GM03348 (cell line): ENCODE measurements around the gene ACLY.
"Not testable (repeated sequence)": the region's sequence is repeated elsewhere in the genome, so short reads cannot be mapped to it uniquely, and the experiment has no call there.

Experiments used
- DNase-seq: peaks from one replicate; pipeline ENCODE4 v3.0.0; 2012; ENCODE audit warnings: low spot score

ACLY gene

DNA sequence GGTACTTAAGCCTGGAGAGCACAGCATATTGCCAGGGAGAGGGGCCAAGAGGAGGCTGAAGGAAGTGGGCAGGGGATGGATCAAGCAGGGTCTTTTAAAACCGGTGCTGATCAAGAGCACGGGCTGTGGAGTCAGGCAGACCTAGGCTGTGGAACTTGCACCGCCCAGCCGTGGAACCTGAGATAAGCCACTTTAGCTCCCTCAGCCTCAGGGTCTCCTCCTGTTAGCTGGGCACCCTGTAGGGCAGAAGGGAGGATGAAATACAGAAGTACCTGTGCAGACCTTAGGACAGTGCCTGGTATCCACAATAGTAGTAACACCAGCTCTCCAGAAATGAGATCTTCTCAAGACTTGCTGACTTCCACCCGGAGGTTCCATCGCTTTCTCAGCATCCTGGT lies 20.9 kb upstream of the ACLY start:
- no peak for DNase-seq

DNA sequence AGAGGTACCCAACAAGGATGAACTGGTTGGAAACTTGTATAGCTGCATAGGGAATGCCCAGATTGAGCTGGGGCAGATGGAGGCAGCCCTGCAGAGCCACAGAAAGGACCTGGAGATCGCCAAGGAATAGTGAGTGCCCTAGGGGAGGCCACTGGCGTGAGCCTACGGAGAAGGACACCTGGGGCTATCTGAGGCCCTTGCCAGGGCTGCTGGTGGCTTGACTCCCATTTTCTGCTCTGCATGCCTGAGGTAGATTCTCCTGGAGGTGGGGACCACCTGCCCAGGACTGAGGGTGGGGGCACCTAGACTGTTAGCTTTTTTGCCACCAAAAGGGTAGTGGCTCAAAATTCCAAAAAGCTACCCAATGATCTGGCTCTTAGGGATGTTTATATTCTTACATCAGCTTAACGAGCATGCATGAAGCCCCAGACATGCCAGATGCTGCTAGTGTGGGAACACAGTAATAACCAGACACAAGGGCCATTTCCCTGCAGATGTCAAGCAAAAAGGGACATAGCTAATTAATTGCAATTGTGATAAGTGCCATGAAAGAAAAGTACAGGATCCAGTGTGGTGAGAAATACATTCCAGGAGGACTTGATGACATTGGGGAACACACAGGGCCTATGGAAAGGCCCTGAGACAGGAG lies 20.4 kb upstream of the ACLY start:
- DNase-seq = no peak

DNA sequence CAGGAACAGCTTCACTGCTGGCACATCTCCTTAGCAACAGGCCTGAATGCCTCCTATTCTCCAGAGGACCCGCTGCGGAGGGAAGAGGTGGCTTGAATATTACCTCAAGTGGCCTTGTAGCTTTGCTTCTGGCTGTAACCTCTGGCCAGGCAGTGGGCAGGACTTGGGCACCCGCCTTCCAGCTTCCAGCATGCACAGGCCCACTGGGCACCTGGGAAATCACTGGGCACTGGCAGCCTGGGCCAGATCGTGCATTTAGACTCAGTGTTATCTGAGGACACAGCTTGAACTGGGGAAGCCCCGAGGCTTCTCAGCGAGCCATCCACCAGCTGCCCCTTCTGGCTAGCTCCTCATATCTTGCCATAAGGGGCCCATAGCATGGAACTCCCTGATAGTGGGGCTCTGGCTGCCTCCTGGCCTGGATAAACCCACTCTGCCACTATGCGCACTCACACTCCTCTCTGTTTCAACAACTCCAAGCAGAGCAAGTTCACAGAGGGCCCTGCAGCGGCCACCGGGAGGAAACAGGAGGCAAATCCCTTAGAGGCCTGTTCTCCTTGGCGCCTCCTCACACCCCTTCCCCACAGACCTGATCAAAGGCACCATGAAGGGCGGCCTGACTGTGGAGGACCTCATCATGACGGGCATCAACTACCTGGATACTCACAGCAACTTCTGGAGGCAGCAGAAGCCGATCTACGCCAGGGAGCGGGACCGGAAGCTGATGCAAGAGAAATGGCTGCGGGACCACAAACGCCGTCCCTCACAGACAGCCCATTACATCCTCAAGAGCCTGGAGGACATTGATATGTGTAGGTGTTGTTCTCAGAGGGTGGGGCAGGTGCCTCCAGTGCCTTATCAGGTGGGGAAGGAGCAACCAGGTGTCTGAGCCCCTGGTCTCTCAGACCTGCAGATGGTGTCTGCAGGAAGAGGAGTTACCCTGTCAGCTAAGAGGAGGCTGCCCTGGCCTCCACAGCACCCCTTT lies 19.5 kb upstream of the ACLY start:
- DNase-seq = no peak

DNA sequence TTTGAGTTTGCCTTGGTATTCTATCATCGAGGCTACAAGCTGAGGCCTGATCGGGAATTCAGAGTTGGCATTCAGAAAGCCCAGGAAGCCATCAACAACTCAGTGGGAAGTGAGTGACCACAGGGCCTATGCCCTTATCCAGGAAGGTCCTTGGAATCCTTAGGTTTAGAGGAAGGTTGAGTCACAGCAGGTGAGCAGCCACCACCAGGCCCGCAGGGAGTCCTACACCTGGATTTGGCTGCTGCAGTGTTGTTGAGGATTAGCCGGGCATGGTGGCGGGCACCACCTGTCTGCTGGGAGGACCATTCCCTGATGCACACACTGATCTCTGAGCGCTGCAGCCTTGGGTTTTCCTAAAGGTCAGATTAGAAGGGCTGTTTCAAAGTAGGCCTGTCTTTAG lies 16.9 kb upstream of the ACLY start:
- DNase-seq = no peak

DNA sequence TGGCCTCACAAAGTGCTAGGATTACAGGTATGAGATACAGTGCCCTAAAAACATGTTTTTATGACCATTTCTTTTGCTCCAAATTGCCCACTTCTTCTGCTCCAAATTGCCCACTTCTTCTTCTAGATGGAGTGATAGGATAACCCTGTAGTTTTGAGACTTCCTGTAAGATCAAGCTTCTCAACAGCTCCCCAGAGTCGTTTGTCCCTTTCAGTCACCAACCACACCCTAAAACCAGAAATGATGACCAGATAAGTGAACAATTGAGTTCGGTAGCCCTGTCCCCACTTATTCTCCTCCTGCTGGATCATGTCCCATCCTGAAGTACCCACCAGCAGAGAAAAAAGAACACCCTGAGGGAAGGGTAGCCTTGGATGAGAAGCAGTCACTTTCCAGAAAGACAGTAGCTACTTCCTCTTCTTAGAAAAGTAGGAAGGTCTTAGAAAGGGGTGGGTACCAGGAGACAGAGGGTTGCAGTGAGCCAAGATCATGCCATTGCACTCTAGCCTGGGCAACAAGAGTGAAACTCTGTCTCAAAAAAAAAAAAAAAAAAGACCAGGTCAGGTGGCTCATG lies 14.2 kb upstream of the ACLY start:
- DNase-seq = no peak

DNA sequence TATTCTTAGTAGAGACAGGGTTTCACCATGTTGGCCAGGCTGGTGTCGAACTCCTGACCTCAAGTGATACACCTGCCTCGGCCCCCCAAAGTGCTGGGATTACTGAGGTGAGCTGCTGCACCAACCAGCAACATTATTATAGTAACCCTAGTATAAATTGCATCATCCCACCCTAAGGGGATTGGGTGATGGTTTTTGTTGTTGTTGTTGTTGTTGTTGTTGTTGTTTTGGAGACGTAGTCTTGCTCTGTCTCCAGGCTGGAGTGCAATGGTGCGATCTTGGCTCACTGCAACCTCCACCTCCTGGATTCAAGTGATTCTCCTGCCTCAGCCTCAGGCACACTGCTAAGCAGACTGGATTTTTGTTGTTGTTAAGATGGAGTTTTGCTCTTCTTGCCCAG lies 13.0 kb upstream of the ACLY start:
- DNase-seq = not testable (repeated sequence)

DNA sequence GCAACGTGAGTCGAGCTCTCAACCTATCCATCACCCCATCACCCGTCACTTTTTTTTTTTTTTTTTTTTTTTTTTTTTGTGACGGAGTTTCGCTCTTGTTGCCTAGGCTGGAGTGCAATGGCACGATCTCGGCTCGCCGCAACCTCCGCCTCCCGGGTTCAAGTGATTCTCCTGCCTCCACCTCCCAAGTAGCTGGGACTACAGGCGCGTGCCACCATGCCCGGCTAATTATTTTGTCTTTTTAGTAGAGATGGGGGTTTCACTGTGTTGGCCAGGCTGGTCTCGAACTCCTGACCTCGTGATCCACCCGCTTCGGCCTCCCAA lies 12.0 kb upstream of the ACLY start:
- not testable (repeated sequence) for DNase-seq

DNA sequence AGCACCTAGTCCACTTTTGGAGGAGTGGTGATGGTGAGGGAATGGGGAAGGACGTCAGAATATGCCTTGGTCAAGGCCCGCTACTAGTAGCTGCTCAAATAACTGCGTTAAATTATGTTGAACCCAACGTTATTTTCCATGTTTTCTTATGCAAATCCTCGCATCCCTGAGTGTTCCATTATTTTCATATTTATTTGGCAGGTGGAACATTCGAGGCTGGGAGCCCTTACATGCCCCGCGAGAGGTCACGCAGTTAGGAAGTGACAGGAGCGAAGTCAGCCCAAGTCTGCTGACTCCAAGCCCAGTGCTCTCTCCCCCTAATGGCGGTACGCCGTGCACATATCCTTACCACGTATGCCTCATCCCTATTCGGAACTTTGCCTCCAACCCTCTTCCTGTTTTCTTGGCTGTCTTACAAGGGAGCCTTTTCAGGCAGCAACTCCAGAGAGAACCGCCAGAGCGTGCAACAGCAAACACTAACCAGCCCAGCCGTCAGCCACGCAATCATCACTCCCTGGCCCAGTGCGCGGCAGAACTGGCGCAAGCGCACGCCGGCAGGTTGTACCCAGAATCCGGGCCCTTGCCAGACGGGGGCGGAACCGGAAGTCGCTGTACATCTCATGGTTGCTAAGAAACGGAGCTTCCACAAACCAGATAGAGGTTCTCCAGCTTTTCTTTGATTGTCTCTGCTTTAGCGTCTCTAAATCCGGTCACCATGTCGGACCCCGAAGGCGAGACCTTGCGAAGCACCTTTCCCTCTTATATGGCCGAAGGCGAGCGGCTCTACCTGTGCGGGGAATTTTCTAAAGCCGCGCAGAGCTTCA lies 11.5 kb upstream of the ACLY start, which contains the start of gene ODAD4:
ODAD4 (plus strand) TSS at position 609 of the 824 bp plus-strand sequence; CDS start at position 716, 107 bp downstream.
- peak; percentile 98 for DNase-seq

DNA sequence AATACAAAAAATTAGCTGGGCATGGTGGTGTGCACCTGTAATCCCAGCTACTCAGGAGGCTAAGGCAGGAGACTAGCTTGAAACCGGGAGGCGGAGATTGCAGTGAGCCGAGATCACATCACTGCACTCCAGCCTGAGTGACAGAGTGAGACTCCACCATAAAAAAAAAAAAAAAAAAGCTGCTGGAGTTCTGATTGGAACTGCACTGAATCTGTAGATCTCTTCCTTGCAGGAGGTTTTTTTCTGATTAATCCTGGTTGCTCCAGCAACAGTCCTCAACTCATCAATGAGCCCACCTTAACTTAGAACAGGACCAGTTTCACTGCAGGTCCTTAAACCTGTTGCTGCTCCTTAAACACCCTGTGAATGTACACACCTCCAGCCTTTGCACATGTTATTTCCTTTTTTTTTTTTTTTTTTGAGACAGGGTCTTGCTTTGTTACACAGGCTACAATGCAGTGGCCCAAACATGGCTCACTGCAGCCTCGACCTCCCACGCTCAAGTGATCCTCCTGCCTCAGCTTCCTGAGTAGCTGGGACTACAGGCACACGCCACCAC lies 10.0 kb upstream of the ACLY start:
- DNase-seq = no peak

DNA sequence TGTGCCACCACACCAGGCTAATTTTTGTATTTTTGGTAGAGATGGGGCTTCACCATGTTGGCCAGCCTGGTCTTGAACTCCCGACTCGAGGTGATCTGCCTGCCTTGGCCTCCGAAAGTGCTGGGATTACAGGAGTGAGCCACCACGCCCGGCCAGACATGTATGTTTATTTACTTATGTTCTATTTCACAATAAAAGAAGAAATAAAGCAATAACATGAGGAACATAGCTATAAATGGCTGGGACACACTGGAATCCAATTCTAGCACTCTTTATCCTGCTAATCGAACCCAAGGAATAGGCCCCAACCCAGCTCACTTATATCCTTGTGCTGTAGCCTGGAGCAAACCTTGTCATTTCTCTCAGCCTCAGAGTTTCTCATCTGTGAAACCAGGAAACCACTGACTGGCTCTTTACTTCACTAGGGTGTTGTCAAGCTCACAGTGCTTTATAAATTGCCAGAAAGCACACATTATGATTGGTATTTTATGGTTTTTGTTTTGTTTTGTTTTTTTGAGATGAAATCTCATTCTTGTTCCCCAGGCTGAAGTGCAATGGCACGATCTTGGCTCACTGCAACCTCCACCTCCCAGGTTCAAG lies 7.3 kb upstream of the ACLY start:
- no peak for DNase-seq

DNA sequence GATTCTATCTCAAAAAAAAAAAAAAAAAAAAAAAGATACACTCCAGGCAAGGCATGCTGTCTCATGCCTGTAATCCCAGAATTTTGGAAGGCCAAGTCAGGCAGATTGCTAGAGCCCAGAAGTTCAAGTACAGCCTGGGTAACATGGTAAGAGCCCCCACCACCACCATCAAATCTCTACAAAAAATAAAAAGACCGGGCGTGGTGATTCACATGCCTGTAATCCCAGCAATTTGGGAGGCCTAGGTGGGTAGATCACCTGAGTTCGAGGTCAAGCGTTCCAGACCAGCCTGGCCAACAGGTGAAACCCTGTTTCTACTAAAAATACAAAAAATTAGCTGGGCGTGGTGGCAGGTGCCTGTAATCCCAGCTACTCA lies 1.8 kb upstream of the ACLY start:
- DNase-seq = no peak

DNA sequence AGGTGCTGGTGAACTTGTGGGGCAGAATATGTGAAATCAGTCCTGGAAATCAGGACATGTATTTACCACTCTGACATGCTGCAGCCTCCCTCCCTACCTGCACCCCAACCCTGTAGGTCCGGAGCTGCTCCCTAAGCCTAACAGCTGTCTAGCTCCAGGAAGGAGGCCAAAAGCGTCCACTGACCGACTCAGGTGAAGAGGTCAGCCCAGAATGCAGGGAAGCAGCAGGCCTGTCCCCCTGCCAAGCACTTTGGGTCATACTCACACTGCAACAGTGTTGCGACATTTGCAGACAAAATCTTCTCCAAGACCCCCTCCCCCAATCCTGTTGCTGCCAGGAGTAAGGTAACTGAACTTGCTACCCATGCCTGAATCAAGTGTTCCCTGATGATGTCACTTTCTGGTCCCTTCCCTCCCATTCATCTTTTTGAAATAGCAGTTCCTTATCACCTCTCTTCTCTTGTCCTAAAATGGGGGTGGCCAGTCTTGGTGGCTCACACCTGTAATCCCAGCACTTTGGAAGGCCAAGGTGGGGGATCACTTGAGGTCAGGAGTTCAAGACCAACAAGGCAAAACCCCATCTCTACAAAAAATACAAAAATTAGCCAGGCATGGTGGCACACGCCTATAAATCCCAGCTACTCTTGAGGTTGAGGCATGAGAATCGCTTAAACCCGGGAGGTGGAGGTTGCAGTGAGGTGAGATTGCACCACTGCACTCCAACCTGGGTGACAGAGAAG lies 1.3 kb upstream of the ACLY start:
- DNase-seq = no peak

DNA sequence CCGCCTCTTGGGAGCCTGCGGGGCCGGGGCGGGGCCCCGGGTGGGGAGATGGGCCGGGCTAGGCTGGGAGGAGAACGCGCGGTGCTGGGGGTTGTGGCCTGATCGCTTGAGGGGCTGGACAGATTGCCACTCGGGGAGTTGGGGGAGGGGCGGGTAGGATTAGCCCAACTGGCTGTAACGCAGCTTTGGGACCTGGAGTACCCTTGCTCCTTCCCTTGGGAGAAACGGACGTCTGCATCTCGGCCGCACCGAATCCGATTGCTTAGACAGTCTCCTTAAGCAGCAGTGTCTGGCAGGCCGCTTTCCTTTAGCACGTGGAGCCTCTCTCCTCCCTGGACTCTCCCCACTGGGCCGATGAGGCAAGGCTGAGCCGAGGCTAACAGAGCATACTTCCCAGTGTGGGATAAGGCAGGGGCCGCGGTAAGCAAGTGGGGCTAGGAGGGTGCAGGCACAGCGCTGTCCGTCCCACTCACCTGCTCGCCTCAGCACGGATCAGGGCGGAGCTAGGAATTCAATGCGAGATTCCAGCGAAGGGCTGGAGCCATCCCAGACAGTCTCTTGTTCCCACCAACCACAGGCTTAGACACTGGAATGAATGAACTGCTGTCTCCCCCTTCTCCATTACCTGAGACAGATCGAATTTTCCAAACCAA lies 540 bp upstream of the ACLY start:
- no peak for DNase-seq

DNA sequence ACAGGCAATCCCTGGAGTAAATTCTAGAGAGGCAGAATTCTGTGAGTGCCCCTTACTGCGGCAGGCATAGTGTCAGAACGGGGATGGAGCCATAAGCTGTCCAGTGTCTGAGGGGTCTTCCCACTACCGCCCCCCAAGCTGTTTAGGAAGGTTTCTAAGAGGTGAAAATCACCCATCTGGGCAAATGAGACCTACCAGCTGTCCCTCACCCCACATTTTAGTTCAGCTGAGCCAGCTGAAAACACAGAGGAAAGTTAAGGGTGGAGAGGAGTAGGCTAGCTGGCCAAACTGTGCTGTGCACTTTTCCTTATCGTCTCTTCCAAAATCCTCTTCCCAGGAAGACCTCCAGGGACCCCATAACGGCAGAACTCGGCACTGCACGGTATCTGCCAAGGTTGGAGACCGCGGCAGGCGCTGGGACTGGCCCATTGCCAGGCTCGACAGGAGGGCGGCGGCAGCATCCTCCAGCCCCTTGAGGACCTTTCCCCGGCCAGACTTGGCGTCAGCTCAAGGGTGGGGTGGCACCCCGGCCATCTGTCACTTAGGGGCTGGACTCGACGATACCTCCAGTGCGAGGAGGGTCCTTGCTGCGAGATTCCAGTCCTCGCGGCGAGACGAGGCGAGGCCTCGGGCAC lies 955 bp downstream of the ACLY start:
- no peak for DNase-seq

DNA sequence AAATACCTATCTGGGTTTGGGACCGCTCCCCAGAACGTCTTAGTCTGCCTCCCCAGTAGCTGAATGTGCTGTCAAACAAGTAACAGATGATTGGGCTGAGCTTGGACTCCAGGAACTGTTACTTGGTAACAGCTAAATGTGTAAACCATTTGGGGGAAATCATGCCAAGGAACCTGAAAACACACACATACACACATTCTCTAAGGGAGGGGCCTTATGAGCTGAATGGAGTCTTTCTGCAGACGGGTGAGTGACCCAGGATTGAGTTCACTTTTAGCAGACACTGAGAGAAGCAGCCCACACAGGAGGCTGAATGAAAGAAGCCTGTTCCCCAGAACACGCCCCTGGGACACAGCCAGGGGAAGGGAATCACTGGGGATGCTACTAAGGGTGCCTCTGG lies 1.6 kb downstream of the ACLY start:
- DNase-seq = peak; percentile 48

DNA sequence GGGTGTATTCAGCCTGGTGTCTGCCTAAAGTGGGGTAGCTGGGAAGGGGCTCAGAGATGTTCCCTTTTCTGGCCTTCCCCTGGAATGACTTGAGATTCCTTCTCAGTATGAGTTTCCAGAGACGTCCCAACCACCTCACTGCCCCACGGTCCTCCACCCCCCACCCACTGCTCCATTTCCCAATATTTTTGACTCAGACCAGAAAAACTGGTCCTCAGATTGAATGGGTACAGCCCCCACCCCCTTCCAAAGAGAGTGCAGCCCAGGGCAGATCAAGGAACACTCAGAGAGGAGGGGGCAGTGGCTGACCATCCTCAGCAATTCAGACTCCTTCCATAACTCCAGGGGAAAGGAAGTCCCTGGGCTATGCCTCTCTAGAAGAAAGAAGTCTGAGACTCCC lies 3.2 kb downstream of the ACLY start:
- no peak for DNase-seq

DNA sequence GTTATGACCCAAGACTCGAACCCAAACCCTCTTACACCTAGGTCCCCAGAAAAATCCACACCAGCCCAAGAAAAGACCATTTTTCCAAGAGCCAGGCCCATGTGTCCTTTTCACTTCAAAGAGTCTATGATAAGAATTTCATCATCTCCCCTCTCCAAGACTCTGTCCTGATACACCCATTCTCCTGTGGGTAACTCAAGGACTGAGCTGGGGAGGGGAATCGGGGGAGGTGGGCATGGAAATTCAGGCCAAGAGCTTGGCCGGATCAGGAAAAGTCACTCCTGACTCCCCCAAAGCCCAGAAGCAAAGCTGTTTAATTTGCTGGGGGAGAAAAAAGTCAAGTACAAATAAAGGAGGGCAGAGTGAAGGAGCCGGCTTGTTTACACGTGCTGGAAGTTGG lies 3.7 kb downstream of the ACLY start:
- no peak for DNase-seq

DNA sequence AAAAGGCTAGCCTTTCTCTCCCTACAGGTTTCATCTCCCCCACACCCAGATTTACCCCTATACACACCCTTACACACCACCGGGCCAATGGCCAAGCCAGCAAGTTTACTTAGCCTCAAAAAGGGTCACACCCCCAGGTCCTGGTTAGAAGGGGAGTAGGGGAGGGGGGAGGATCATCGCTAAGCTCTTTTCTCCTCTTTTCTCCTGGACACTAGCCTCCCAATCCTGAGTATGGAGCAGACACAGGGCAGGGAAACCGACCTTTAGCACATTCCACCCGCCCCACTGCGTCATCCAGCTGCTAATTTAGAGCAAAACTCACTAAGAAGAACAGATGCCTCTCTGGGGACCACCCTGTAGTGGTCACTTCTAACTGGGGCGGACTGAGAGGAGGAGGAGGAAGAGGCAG lies 4.4 kb downstream of the ACLY start:
- no peak for DNase-seq

DNA sequence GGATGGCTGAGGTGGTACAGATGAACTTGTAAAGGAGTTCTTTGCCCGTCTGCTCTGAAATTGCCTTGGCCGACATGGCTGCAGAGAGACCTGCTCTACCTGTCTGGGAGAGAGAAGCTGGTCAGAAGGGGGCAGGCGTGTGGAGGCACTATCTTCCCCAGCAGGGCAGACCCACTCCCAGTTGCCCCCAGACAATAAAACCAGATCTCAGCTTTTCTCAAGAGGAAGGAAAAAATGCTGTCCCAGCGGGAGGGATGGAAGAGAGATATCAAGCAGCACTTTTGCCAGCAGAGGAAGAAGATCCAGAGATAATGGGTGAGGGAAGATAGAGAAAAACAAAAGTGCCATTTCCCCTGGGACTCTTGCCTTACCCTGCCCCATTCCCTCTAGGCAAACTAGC lies 5.0 kb downstream of the ACLY start:
- DNase-seq = no peak

DNA sequence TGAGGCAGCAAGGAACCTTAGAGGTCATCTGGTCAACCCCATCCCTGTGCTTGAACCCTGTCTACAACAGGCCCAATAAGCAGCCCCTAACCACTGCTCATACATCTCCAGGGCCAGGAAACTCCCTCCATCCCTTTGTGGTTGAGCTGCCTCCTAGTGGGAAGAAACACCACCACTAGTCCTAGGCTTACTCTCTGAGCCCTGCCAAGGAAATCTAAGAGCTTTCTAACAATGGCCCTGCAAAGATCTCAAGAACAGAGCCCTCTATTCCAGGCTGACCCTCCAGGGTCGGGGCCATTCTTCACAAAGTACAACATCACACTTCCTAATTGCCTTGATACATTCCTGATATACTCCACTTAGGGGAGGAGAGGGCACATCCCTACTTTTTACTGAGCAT lies 5.8 kb downstream of the ACLY start:
- no peak for DNase-seq
